Thoracic aorta (tissue), 2 donors: ENCODE results near the gene DEFB126. TPM values are rescaled to one million over a fixed set of nuclear protein-coding genes. Genes with fewer than 3 reads are reported as not detected.

ENCODE experiments used
- ATAC-seq: fragments of 150-250 bp; one replicate; pipeline ENCODE4 v1.8.0; 2017; ENCODE audit warnings: low read depth; ENCODE audit not compliant: insufficient number of reproducible peaks, low FRiP score
- DNase-seq: peaks from one replicate; pipeline ENCODE4 v3.0.0-alpha.2; 2020; ENCODE audit warnings: low spot score
- H3K27ac ChIP-seq, 2 donors: fragments of 200-600 bp; sonication (generic); 1 replicate in 1 of 2; 2 replicates in 1 of 2; pipeline ENCODE4 v1.5.1; 2016; ENCODE audit warnings: mild to moderate bottlenecking in 2 of 2, moderate library complexity in 2 of 2
- H3K27me3 ChIP-seq: fragments of 200-600 bp; sonication (generic); replicated peaks from 2 replicates; pipeline ENCODE4 v1.6.0; 2016; ENCODE audit warnings: mild to moderate bottlenecking; ENCODE audit not compliant: insufficient read depth
- H3K36me3 ChIP-seq: fragments of 200-600 bp; sonication (generic); one replicate; pipeline ENCODE4 v1.5.1; 2016
- H3K4me1 ChIP-seq, 2 donors: fragments of 200-600 bp; sonication (generic); 1 replicate in 1 of 2; 2 replicates in 1 of 2; pipeline versions ENCODE4 v1.5.1 to v1.6.0; 2016; ENCODE audit warnings: low read depth in 2 of 2, mild to moderate bottlenecking in 1 of 2; ENCODE audit not compliant: control insufficient read depth in 1 of 2
- H3K4me3 ChIP-seq: fragments of 200-600 bp; sonication (generic); 2 replicates; pipeline ENCODE4 v1.5.1; 2016; ENCODE audit warnings: mild to moderate bottlenecking
- H3K9me3 ChIP-seq: fragments of 200-600 bp; sonication (generic); 2 replicates; pipeline ENCODE4 v1.5.1; 2016
- total RNA-seq, 2 donors: library from RNA; depleted of rRNA; stranded (reverse); fragments of >200 nt; gene quantifications; one replicate each; pipeline versions ENCODE4 v1.1.0 to v1.2.3, GENCODE V29; 2016
- TF ChIP-seq, protein P1 (sequence below): fragments of 200-600 bp; sonication (generic); IDR thresholded peaks from one replicate; pipeline ENCODE4 v1.5.1; 2019; ENCODE audit warnings: antibody characterized with exemption

The DEFB126 gene
- total RNA-seq, 2 donors from 2014 or later, result not detected

DNA sequence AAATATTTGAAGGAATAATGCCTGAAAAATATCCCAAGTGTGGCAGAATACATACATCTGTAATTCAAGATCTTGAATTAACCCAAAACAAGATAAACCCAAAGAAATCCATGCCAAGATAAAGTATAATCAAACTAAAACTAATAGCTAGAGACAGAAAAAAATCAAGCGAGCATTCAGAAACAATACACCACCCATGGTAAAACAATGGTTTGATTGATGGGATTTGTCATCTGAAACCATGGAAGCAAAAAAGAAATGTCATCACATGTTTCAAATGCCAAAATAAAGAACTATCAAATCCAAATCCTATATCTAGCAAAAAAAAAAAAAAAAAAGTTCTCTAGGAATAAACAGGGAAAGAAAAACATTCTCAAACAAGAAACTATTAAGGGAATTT is 9.7 kb downstream of the DEFB126 start:
- Histone ChIP-seq H3K36me3 (no peaks in the 10 kb centered on the region), H3K27ac (no peak overlapping the region), H3K9me3 (no peaks in the 10 kb centered on the region), H3K4me1 (no peaks in the 10 kb centered on the region), H3K4me3 (no peak overlapping the region), H3K27me3 (no peaks in the 10 kb centered on the region)
- DNase-seq, result no peak
- TF ChIP-seq, protein P1, sequence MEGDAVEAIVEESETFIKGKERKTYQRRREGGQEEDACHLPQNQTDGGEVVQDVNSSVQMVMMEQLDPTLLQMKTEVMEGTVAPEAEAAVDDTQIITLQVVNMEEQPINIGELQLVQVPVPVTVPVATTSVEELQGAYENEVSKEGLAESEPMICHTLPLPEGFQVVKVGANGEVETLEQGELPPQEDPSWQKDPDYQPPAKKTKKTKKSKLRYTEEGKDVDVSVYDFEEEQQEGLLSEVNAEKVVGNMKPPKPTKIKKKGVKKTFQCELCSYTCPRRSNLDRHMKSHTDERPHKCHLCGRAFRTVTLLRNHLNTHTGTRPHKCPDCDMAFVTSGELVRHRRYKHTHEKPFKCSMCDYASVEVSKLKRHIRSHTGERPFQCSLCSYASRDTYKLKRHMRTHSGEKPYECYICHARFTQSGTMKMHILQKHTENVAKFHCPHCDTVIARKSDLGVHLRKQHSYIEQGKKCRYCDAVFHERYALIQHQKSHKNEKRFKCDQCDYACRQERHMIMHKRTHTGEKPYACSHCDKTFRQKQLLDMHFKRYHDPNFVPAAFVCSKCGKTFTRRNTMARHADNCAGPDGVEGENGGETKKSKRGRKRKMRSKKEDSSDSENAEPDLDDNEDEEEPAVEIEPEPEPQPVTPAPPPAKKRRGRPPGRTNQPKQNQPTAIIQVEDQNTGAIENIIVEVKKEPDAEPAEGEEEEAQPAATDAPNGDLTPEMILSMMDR, result no peak
- no peak for ATAC-seq

DNA sequence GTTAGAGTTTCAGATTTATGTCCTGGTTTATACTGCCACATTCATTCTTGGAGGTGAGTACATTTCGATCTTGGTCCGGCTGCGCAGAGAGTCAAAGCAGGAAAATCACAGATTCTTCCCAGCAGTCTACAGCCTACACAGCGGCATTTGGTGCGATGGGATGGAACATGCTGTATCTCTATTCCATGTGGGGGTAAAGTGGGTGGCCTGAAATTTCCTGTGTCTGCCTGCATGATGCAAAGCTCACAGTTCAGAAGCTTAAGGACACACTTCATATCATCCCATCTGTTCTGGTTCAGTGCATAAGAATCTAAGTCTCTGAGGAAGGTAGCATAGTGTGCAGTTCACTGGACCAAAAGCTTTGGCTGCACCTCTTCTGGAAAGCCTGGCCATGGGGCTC is 14.8 kb downstream of the DEFB126 start, which contains the start of gene DEFB127:
Gene DEFB127 (plus strand): TSS at position 301 of the 400 bp plus-strand sequence. CDS start 91 bp downstream, at position 392.
- TF ChIP-seq, protein P1, result no peak
- DNase-seq, result no peak
- H3K4me3 ChIP-seq, result no peak within 1 kb of the TSS
- ATAC-seq, result no peak
- H3K27ac ChIP-seq, result no peak within 1 kb of the TSS
- H3K4me1 ChIP-seq, result no peaks in the 10 kb centered on the region
- no peaks in the 10 kb centered on the region for H3K27me3 ChIP-seq
- no peaks in the 10 kb centered on the region for H3K9me3 ChIP-seq
- H3K36me3 ChIP-seq, result no peaks in the 10 kb centered on the region

DNA sequence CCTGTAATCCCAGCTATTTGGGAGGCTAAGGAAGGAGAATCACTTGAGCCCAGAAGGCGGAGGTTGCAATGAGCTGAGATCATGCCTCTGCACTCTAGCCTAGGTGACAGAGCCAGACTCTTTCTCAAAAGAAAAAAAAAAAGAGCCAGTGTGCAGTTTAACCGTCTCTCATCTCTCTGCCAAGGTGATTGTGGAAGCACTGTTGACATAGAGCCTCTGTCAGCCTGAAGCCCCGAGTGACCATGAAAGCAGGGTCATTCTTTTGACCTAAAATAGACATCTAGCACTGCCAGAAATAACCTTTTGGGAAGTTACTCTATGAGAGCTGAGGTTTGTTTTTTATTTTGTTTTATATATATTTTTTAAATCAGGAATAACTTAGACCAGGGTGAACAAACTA is 22.2 kb downstream of the DEFB126 start:
- ATAC-seq (no peak), DNase-seq (no peak)
- Histone ChIP-seq H3K27me3 (no peaks in the 10 kb centered on the region), H3K4me3 (no peak overlapping the region), H3K9me3 (no peaks in the 10 kb centered on the region), H3K36me3 (no peaks in the 10 kb centered on the region), H3K4me1 (no peaks in the 10 kb centered on the region), H3K27ac (no peak overlapping the region)
- TF ChIP-seq, protein P1, result no peak

DNA sequence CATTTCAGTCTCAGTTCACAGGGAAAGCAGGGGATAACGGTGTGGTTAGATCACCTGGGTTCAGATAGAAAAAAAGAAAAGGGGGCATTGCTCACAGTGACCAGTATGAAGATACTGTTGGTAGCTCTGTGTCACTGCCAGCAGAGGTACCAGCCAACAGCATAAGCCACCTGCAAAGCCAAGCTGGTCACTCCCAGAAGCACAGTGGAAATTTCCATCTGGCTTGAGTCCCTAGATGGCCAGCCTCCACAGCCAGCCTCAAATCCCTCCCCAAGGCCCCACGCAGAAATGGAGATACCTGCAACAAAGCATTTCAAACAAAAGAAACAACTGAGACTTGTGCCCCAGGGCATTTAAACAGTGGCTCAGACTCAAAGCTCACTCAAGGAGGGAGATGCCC is 26.5 kb downstream of the DEFB126 start:
- Histone ChIP-seq H3K27me3 (no peaks in the 10 kb centered on the region), H3K36me3 (no peaks in the 10 kb centered on the region), H3K27ac (no peak overlapping the region), H3K4me3 (no peak overlapping the region), H3K9me3 (no peaks in the 10 kb centered on the region), H3K4me1 (no peaks in the 10 kb centered on the region)
- TF ChIP-seq, protein P1, result no peak
- no peak for DNase-seq
- ATAC-seq, result no peak

DNA sequence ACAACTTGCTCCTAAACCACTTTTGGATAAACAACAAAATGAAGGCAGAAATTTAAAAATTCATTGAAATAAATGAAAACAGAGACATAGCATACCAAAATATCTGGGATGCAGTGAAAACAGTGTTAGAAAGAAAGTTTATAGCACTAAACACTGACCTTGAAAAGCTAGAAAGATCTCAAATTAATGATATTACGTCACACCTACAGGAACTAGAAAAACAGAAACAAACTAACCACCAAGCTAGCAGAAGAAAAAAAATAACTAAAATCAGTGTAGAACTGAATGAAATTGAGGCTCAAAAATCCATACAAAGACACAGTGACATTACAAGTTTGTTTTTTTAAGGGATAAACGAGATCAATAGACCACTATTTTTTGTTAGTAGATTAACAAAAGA is 41.9 kb downstream of the DEFB126 start:
- TF ChIP-seq, protein P1, result no peak
- H3K27me3 ChIP-seq, result no peaks in the 10 kb centered on the region
- no peaks in the 10 kb centered on the region for H3K4me1 ChIP-seq
- ATAC-seq (no peak), DNase-seq (no peak)
- no peaks in the 10 kb centered on the region for H3K9me3 ChIP-seq
- no peak overlapping the region for H3K27ac ChIP-seq
- no peak overlapping the region for H3K4me3 ChIP-seq
- no peaks in the 10 kb centered on the region for H3K36me3 ChIP-seq
